ENCODE measurements around the gene GNPDA2. TPM values are rescaled to one million over a fixed set of nuclear protein-coding genes. Genes with fewer than 3 reads are reported as not detected.
A peak's percentile ranks its signal among the peaks of the same experiment; 100 is the strongest.

GNPDA2 gene
- total and polyA plus RNA-seq, 11 donors, result 8.6 to 20.0 (median 12.5) TPM

- Histone ChIP-seq H3K27ac (no peak overlapping the region), H3K4me1 (no peaks in the 10 kb centered on the region), H3K4me3 (no peak overlapping the region), H3K9me3 (no peaks in the 10 kb centered on the region), H3K36me3 (no peaks in the 10 kb centered on the region), H3K27me3 (no peaks in the 10 kb centered on the region)
- DNase-seq (peak in 1 of 5 donors; percentile 36), ATAC-seq (peak in 3 of 4 donors; percentile 49 to 58 (median 56))
- 26 to 36% (median 30%) methylated on average over 4 of the region's 4 CpGs for WGBS, 4 donors
- TF ChIP-seq CTCF (IDR thresholded peaks at IDR 0.05) (no peak), POLR2A (IDR thresholded peaks at IDR 0.05) (no peak)
- intact Hi-C loops (cut with DNase I), result loop anchor here in 2 of 10 donors (10.0 kb wide), 1 partner anchor 54 kb away; the partner anchor contains the start of gene GNPDA2 (in 2 of the 2)
These were observed 55.7 kb downstream of the GNPDA2 start for GRCh38 chr4:44670506-44671199.

- DNase-seq (no peak), ATAC-seq (no peak)
- Histone ChIP-seq H3K9me3 (no peaks in the 10 kb centered on the region), H3K4me1 (no peaks in the 10 kb centered on the region), H3K36me3 (no peaks in the 10 kb centered on the region), H3K4me3 (no peak overlapping the region), H3K27me3 (no peaks in the 10 kb centered on the region), H3K27ac (no peak overlapping the region)
- TF ChIP-seq CTCF (IDR thresholded peaks at IDR 0.05) (no peak), POLR2A (IDR thresholded peaks at IDR 0.05) (no peak)
- WGBS, 4 donors, result 42 to 83% (median 64%) methylated on average over 2 of the region's 2 CpGs
- intact Hi-C loops (cut with DNase I), result no loop called here
These were observed 57.8 kb downstream of the GNPDA2 start for GRCh38 chr4:44668526-44668925.

GRCh38 chr4:44663539-44664263 is 62.7 kb downstream of the GNPDA2 start:
- H3K9me3 ChIP-seq, result no peaks in the 10 kb centered on the region
- TF ChIP-seq CTCF (IDR thresholded peaks at IDR 0.05) (no peak), POLR2A (IDR thresholded peaks at IDR 0.05) (no peak)
- no peaks in the 10 kb centered on the region for H3K36me3 ChIP-seq
- no peaks in the 10 kb centered on the region for H3K27me3 ChIP-seq
- WGBS, 4 donors, result 84 to 95% (median 88%) methylated on average over 20 of the region's 20 CpGs
- H3K27ac ChIP-seq, result no peak overlapping the region
- H3K4me1 ChIP-seq, result no peaks in the 10 kb centered on the region
- H3K4me3 ChIP-seq, result no peak overlapping the region
- intact Hi-C loops (cut with DNase I), result no loop called here
- DNase-seq (no peak), ATAC-seq (no peak)

- 39 to 72% (median 63%) methylated on average over 2 of the region's 2 CpGs for WGBS, 4 donors
- Histone ChIP-seq H3K4me3 (no peak overlapping the region), H3K9me3 (no peaks in the 10 kb centered on the region), H3K36me3 (no peaks in the 10 kb centered on the region), H3K27ac (no peak overlapping the region), H3K27me3 (no peaks in the 10 kb centered on the region), H3K4me1 (no peaks in the 10 kb centered on the region)
- DNase-seq (no peak), ATAC-seq (no peak)
- intact Hi-C loops (cut with DNase I), result no loop called here
- TF ChIP-seq POLR2A (IDR thresholded peaks at IDR 0.05), result no peak
These were observed 63.7 kb downstream of the GNPDA2 start for GRCh38 chr4:44662623-44663005.

All from heart left ventricle (tissue), 16 donors.